Liver (tissue), 9 donors: Measurements from ENCODE around the gene DHDDS. TPM values are rescaled to one million over a fixed set of nuclear protein-coding genes. Genes with fewer than 3 reads are reported as not detected.

Experiments
- DNase-seq: peaks from one replicate; pipeline ENCODE4 v3.0.0-alpha.2; 2017; ENCODE audit warnings: low spot score
- H3K27ac ChIP-seq, 2 donors: one replicate each; pipeline ENCODE4 v1.7.0; 2013; ENCODE audit warnings: inconsistent platforms in 2 of 2, low read length in 2 of 2, control low read depth in 1 of 2, low read depth in 1 of 2, mild to moderate bottlenecking in 1 of 2
- H3K27me3 ChIP-seq, 4 donors: one replicate each; pipeline versions ENCODE4 v1.6.1 to v1.7.0; 2013; ENCODE audit warnings: low read length in 3 of 4, inconsistent platforms in 1 of 4, mild to moderate bottlenecking in 1 of 4, moderate library complexity in 1 of 4; ENCODE audit not compliant: control insufficient read depth in 4 of 4, insufficient read depth in 4 of 4
- H3K36me3 ChIP-seq, 4 donors: one replicate each; pipeline versions ENCODE4 v1.6.1 to v1.7.0; 2013; ENCODE audit warnings: low read length in 3 of 4, mild to moderate bottlenecking in 3 of 4, low read depth in 1 of 4, moderate library complexity in 1 of 4; ENCODE audit not compliant: control insufficient read depth in 4 of 4, insufficient read depth in 3 of 4
- H3K4me1 ChIP-seq, 4 donors: one replicate each; pipeline versions ENCODE4 v1.6.1 to v1.7.0; 2013; ENCODE audit warnings: low read length in 3 of 4, mild to moderate bottlenecking in 3 of 4, moderate library complexity in 1 of 4; ENCODE audit not compliant: control insufficient read depth in 4 of 4, insufficient read depth in 4 of 4
- H3K4me3 ChIP-seq, 3 donors: one replicate each; pipeline versions ENCODE4 v1.6.1 to v1.7.0; 2013; ENCODE audit warnings: low read length in 3 of 3, control low read depth in 1 of 3, low read depth in 1 of 3, mild to moderate bottlenecking in 1 of 3
- H3K9ac ChIP-seq, 2 donors: one replicate each; pipeline ENCODE4 v1.7.0; 2013; ENCODE audit warnings: low read length in 2 of 2, mild to moderate bottlenecking in 2 of 2, moderate library complexity in 2 of 2, control low read depth in 1 of 2, low read depth in 1 of 2
- H3K9me3 ChIP-seq, 4 donors: one replicate each; pipeline versions ENCODE4 v1.6.1 to v1.7.0; 2013; ENCODE audit warnings: low read length in 3 of 4; ENCODE audit not compliant: control insufficient read depth in 4 of 4
- ATF3 ChIP-seq: IDR thresholded peaks from 2 replicates; pipeline ENCODE4 v1.6.1; 2016; ENCODE audit warnings: antibody characterized with exemption
- CTCF ChIP-seq: fragments of 150-350 bp; IDR thresholded peaks from 2 replicates; pipeline ENCODE4 v1.5.1; 2017; ENCODE audit warnings: improper control_type of control experiment, low read depth, low read length; ENCODE audit not compliant: missing input control
- EGR1 ChIP-seq, 2 donors: IDR thresholded peaks; 2 replicates each; pipeline ENCODE4 v1.6.1; 2016 to 2018; ENCODE audit warnings: antibody characterized with exemption in 2 of 2, low read depth in 2 of 2
- FOXA1 ChIP-seq: IDR thresholded peaks from 2 replicates; pipeline ENCODE4 v1.6.1; 2016; ENCODE audit warnings: antibody characterized with exemption
- FOXA2 ChIP-seq: IDR thresholded peaks from 2 replicates; pipeline ENCODE4 v1.6.1; 2016; ENCODE audit warnings: antibody characterized with exemption
- HNF4A ChIP-seq, 2 donors: conservative IDR thresholded peaks; 2 replicates each; pipeline ENCODE4 v1.6.1; 2016; ENCODE audit warnings: antibody characterized with exemption in 2 of 2, mild to moderate bottlenecking in 2 of 2
- HNF4G ChIP-seq: IDR thresholded peaks from 2 replicates; pipeline ENCODE4 v1.6.1; 2016; ENCODE audit warnings: antibody characterized with exemption
- JUND ChIP-seq, 2 donors: IDR thresholded peaks; 2 replicates each; pipeline ENCODE4 v1.6.1; 2016; ENCODE audit warnings: antibody characterized with exemption in 2 of 2
- MAX ChIP-seq: IDR thresholded peaks from 2 replicates; pipeline ENCODE4 v1.6.1; 2016; ENCODE audit warnings: antibody characterized with exemption
- NR2F2 ChIP-seq: IDR thresholded peaks from 2 replicates; pipeline ENCODE4 v1.6.1; 2016; ENCODE audit warnings: antibody characterized with exemption
- RAD21 ChIP-seq, 2 donors: IDR thresholded peaks; 2 replicates each; pipeline ENCODE4 v1.6.1; 2016; ENCODE audit warnings: antibody characterized with exemption in 2 of 2, mild to moderate bottlenecking in 2 of 2
- RXRA ChIP-seq, 2 donors: IDR thresholded peaks; 2 replicates each; pipeline ENCODE4 v1.6.1; 2017 to 2018; ENCODE audit warnings: antibody characterized with exemption in 2 of 2, mild to moderate bottlenecking in 1 of 2
- SP1 ChIP-seq: IDR thresholded peaks from 2 replicates; pipeline ENCODE4 v1.6.1; 2018; ENCODE audit warnings: antibody characterized with exemption, mild to moderate bottlenecking
- TAF1 ChIP-seq: conservative IDR thresholded peaks from 2 replicates; pipeline ENCODE4 v1.6.1; 2016; ENCODE audit warnings: antibody characterized with exemption, mild to moderate bottlenecking
- YY1 ChIP-seq: IDR thresholded peaks from 2 replicates; pipeline ENCODE4 v1.6.1; 2016; ENCODE audit warnings: antibody characterized with exemption, mild to moderate bottlenecking
- WGBS: extraction: QIAGEN DNeasy Blood & Tissue Kit; methylation state at CpG from one replicate; pipeline ENCODE4 v1.1.7; 2013; 5-methylcytosine and 5-hydroxymethylcytosine counted together
- polyA plus RNA-seq, 2 donors: library from polyadenylated mRNA; stranded (reverse) in 1 of 2; unstranded in 1 of 2; fragments of 200-250 nt in 1 of 2; fragments of >200 nt in 1 of 2; fragmentation: Nextera tagmentation in 1 of 2; extraction: Ambion mirVana in 1 of 2; gene quantifications; one replicate each; pipeline versions ENCODE4 v1.2.1 to v1.2.3, GENCODE V29; 2013 to 2015
- total RNA-seq, 2 donors: library from RNA; depleted of rRNA; stranded (reverse); fragments of >200 nt; gene quantifications; one replicate each; pipeline ENCODE4 v1.2.3, GENCODE V29; 2014
- TF ChIP-seq, protein P1 (sequence below): IDR thresholded peaks from 2 replicates; pipeline ENCODE4 v1.6.1; 2016; ENCODE audit warnings: antibody characterized with exemption
- TF ChIP-seq, protein P2 (sequence below): IDR thresholded peaks from 2 replicates; pipeline ENCODE4 v1.6.1; 2016; ENCODE audit warnings: antibody characterized with exemption, mild to moderate bottlenecking
- donor health status: healthy.
- donor health status: healthy.
- donor health status: healthy.
- donor health status: healthy.
- donor health status: healthy.

Gene DHDDS
- total and polyA plus RNA-seq, 4 donors = 10.6 to 21.7 (median 16.6) TPM

- no peaks in the 10 kb centered on the region for H3K9me3 ChIP-seq
- H3K4me1 ChIP-seq = no peaks in the 10 kb centered on the region
- H3K27ac ChIP-seq = no peak overlapping the region
- H3K27me3 ChIP-seq = no peaks in the 10 kb centered on the region
- H3K9ac ChIP-seq = no peak overlapping the region
- no peak for TF ChIP-seq FOXA1
- TF ChIP-seq, protein P1, sequence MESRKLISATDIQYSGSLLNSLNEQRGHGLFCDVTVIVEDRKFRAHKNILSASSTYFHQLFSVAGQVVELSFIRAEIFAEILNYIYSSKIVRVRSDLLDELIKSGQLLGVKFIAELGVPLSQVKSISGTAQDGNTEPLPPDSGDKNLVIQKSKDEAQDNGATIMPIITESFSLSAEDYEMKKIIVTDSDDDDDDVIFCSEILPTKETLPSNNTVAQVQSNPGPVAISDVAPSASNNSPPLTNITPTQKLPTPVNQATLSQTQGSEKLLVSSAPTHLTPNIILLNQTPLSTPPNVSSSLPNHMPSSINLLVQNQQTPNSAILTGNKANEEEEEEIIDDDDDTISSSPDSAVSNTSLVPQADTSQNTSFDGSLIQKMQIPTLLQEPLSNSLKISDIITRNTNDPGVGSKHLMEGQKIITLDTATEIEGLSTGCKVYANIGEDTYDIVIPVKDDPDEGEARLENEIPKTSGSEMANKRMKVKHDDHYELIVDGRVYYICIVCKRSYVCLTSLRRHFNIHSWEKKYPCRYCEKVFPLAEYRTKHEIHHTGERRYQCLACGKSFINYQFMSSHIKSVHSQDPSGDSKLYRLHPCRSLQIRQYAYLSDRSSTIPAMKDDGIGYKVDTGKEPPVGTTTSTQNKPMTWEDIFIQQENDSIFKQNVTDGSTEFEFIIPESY = no peak
- TF ChIP-seq, protein P2, sequence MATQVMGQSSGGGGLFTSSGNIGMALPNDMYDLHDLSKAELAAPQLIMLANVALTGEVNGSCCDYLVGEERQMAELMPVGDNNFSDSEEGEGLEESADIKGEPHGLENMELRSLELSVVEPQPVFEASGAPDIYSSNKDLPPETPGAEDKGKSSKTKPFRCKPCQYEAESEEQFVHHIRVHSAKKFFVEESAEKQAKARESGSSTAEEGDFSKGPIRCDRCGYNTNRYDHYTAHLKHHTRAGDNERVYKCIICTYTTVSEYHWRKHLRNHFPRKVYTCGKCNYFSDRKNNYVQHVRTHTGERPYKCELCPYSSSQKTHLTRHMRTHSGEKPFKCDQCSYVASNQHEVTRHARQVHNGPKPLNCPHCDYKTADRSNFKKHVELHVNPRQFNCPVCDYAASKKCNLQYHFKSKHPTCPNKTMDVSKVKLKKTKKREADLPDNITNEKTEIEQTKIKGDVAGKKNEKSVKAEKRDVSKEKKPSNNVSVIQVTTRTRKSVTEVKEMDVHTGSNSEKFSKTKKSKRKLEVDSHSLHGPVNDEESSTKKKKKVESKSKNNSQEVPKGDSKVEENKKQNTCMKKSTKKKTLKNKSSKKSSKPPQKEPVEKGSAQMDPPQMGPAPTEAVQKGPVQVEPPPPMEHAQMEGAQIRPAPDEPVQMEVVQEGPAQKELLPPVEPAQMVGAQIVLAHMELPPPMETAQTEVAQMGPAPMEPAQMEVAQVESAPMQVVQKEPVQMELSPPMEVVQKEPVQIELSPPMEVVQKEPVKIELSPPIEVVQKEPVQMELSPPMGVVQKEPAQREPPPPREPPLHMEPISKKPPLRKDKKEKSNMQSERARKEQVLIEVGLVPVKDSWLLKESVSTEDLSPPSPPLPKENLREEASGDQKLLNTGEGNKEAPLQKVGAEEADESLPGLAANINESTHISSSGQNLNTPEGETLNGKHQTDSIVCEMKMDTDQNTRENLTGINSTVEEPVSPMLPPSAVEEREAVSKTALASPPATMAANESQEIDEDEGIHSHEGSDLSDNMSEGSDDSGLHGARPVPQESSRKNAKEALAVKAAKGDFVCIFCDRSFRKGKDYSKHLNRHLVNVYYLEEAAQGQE = no peak
- TF ChIP-seq HNF4A (conservative IDR thresholded peaks at IDR 0.05) = no peak
- TF ChIP-seq HNF4G = no peak
- no peak for TF ChIP-seq RXRA (IDR thresholded peaks at IDR 0.05)
- TF ChIP-seq RAD21 (IDR thresholded peaks at IDR 0.05) = no peak
- no peak for TF ChIP-seq ATF3
- TF ChIP-seq YY1 = no peak
- no peak for TF ChIP-seq FOXA2
- no peak for TF ChIP-seq EGR1 (IDR thresholded peaks at IDR 0.05; ENCODE audit: low read depth in 2 of 2)
- no peak for TF ChIP-seq CTCF
- TF ChIP-seq SP1 = no peak
- TF ChIP-seq JUND (IDR thresholded peaks at IDR 0.05) = no peak
- no peak for TF ChIP-seq MAX
- H3K36me3 ChIP-seq = no peaks in the 10 kb centered on the region
- WGBS = 89% methylated on average over 4 of the region's 4 CpGs
- no peak overlapping the region for H3K4me3 ChIP-seq
- DNase-seq = no peak
Observed at GRCh38 chr1:26490155-26490554, 58.0 kb downstream of the DHDDS start.

DNA sequence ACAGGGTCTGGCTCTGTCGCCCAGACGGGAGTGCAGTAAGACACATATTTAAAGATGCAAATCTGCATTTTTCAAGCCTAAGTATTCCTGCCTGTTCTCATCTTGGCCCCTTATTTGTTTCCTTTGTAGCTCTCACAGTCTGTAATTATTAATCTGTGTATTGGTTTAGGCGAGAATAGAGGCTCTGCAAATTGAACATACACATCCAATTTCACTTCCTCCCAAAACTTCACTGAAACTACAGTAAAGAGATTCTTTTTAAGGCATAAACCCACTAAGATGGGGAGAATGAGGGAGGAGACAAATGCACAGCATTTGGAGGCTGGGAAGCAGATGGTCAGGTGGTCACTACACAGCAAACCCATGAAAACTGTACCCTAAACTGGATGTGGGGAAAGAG is 61.1 kb downstream of the DHDDS start:
- H3K9ac ChIP-seq = no peak overlapping the region
- WGBS = 75% methylated on average over 3 of the region's 3 CpGs
- no peaks in the 10 kb centered on the region for H3K4me1 ChIP-seq
- H3K36me3 ChIP-seq = no peaks in the 10 kb centered on the region
- no peak for DNase-seq
- H3K9me3 ChIP-seq = no peaks in the 10 kb centered on the region
- no peak overlapping the region for H3K27ac ChIP-seq
- H3K4me3 ChIP-seq = no peak overlapping the region
- H3K27me3 ChIP-seq = no peaks in the 10 kb centered on the region
- TF ChIP-seq JUND (IDR thresholded peaks at IDR 0.05) (no peak), ATF3 (no peak), HNF4A (conservative IDR thresholded peaks at IDR 0.05) (no peak), TAF1 (no peak), RXRA (IDR thresholded peaks at IDR 0.05) (no peak), YY1 (no peak), FOXA2 (no peak), NR2F2 (no peak), SP1 (no peak)
- TF ChIP-seq, protein P2 = no peak
- TF ChIP-seq, protein P1 = no peak
